ENCODE measurements around the gene ANKRD52.

- no peak for TF ChIP-seq REST (IDR thresholded peaks at IDR 0.05)
- TF ChIP-seq CTCF (IDR thresholded peaks at IDR 0.05; ENCODE audit: low read depth, low read length, missing input control), result no peak
- TF ChIP-seq EGR1 (IDR thresholded peaks at IDR 0.05; ENCODE audit: low read depth in 2 of 2), result no peak
- no peak for TF ChIP-seq RAD21 (IDR thresholded peaks at IDR 0.05)
- no peak for TF ChIP-seq GABPA (IDR thresholded peaks at IDR 0.05 in 1 of 2, conservative IDR thresholded peaks at IDR 0.05 in 1 of 2)
- TF ChIP-seq MAX (IDR thresholded peaks at IDR 0.05), result no peak
- no peak for TF ChIP-seq YY1 (IDR thresholded peaks at IDR 0.05)
- TF ChIP-seq NR2F2 (IDR thresholded peaks at IDR 0.05), result no peak
- TF ChIP-seq JUND (IDR thresholded peaks at IDR 0.05), result no peak
- TF ChIP-seq ZBTB33 (IDR thresholded peaks at IDR 0.05), result no peak
- TF ChIP-seq TAF1 (conservative IDR thresholded peaks at IDR 0.05), result no peak
Measured at GRCh38 chr12:56220611-56221231, 37.5 kb downstream of the ANKRD52 start.

Data from liver (tissue), 3 donors.